GM12874 (cell line): Measurements from ENCODE around the gene MCTP1.

Source experiments
- CTCF ChIP-seq: IDR thresholded peaks from 2 replicates; pipeline ENCODE4 v1.5.1; 2011; ENCODE audit warnings: low read depth, mild to moderate bottlenecking, control low read depth, low read length, moderate library complexity; ENCODE audit not compliant: insufficient read depth

Gene MCTP1

GRCh38 chr5:95029569-95030366 is 255.1 kb downstream of the MCTP1 start:
- no peak for TF ChIP-seq CTCF

- TF ChIP-seq CTCF, result no peak
Measured at GRCh38 chr5:95027775-95028174, 257.1 kb downstream of the MCTP1 start.

- TF ChIP-seq CTCF, result no peak
Measured at GRCh38 chr5:95027151-95027721, 257.7 kb downstream of the MCTP1 start.

- no peak for TF ChIP-seq CTCF
Measured at GRCh38 chr5:95026718-95027117, 258.2 kb downstream of the MCTP1 start.

GRCh38 chr5:95022967-95023695 is 261.8 kb downstream of the MCTP1 start:
- TF ChIP-seq CTCF, result no peak

- no peak for TF ChIP-seq CTCF
Measured at GRCh38 chr5:95020345-95020744, 264.5 kb downstream of the MCTP1 start.

- TF ChIP-seq CTCF, result no peak
Measured at GRCh38 chr5:95018946-95019345, 265.9 kb downstream of the MCTP1 start.
